SK-N-MC (cell line): ENCODE results near the gene OR8D2.
"Not testable (repeated sequence)": the region's sequence is repeated elsewhere in the genome, so short reads cannot be mapped to it uniquely, and the experiment has no call there.

Source experiments
- DNase-seq: peaks from one replicate; pipeline ENCODE4 v3.0.0-alpha.2; 2011; ENCODE audit warnings: low read depth, low spot score
- H3K27ac ChIP-seq: fragments of 200-600 bp; sonication (generic); 2 replicates; pipeline ENCODE4 v1.5.1; 2016; ENCODE audit warnings: mixed run types
- H3K36me3 ChIP-seq: fragments of 200-600 bp; sonication (generic); 2 replicates; pipeline ENCODE4 v1.6.1; 2017; ENCODE audit warnings: antibody characterized with exemption, low read length, mixed read lengths; ENCODE audit not compliant: insufficient read depth
- H3K4me3 ChIP-seq: fragments of 200-600 bp; sonication (generic); 2 replicates; pipeline ENCODE4 v1.5.1; 2016
- H3K9ac ChIP-seq: fragments of 200-600 bp; sonication (generic); 2 replicates; pipeline ENCODE4 v1.8.0; 2017; ENCODE audit warnings: mixed run types, mixed read lengths; ENCODE audit not compliant: insufficient read length
- H3K9me3 ChIP-seq: fragments of 200-600 bp; sonication (generic); 2 replicates; pipeline ENCODE4 v1.6.1; 2017; ENCODE audit warnings: low read depth, mild to moderate bottlenecking, antibody characterized with exemption, low read length, moderate library complexity, mixed read lengths
- EZH2 ChIP-seq: fragments of 200-600 bp; sonication (generic); IDR thresholded peaks from one replicate; pipeline ENCODE4 v1.6.1; 2017; ENCODE audit warnings: antibody characterized with exemption
- FOXP2 ChIP-seq: optimal IDR thresholded peaks from 2 replicates; pipeline ENCODE3; 2011; ENCODE audit warnings: mild to moderate bottlenecking, moderate library complexity; ENCODE audit not compliant: insufficient read depth; ENCODE audit errors: extremely low read length, control extremely low read depth
- POLR2AphosphoS5 ChIP-seq: IDR thresholded peaks from 2 replicates; pipeline ENCODE4 v1.6.1; 2012; ENCODE audit warnings: mild to moderate bottlenecking, low read depth, low read length, borderline replicate concordance

Gene OR8D2

DNA sequence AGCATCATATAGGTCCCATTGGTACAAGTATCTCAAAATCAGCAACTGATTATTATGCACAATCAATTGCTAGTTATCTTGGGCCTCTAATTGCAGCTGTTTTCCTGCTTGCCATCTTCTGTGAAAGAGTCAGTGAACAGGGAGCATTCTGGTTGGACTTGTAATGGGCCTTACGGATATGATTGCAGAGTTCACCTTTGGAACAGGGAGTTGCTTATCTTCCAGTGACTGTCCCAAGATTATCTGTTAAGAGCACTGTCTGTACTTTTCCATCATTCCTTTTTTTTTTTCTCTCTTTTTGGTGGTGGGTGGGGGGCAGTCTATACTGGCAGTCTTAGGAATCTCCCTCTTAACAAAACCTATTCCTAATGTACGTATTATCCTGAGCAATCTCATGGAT lies 46.0 kb downstream of the OR8D2 start:
- TF ChIP-seq FOXP2 (no peak), POLR2AphosphoS5 (no peak), EZH2 (no peak)
- H3K9me3 ChIP-seq, result no peaks in the 10 kb centered on the region
- H3K27ac ChIP-seq, result no peak overlapping the region
- no peak overlapping the region for H3K9ac ChIP-seq
- DNase-seq, result no peak
- no peak overlapping the region for H3K4me3 ChIP-seq
- H3K36me3 ChIP-seq, result no peaks in the 10 kb centered on the region

DNA sequence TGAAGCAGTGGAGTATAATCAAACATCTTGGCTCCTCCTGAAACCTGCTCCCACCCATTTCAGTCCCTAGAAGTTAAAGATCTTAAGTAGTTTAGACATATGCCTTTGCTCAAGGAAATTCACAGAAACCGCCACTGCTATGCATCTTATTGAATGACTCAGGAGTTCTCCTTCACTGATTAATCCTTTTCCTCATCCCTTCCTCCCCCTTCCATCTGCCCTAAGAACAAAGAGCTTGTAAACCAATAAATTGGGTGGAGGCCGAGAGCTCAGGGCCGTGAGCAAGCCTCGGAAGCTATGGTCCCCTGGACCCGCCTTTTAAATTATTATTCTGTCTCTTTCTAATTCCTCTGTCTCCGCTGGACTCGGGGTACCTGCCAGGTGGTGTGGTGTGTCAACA lies 49.1 kb downstream of the OR8D2 start:
- H3K4me3 ChIP-seq, H3K27ac ChIP-seq, H3K9me3 ChIP-seq, H3K9ac ChIP-seq, DNase-seq, H3K36me3 ChIP-seq: not testable (repeated sequence)
